ENCODE measurements around the gene ATN1. TPM values are rescaled to one million over a fixed set of nuclear protein-coding genes. Genes with fewer than 3 reads are reported as not detected.

The ATN1 gene
- total and polyA plus RNA-seq, 9 of the 15 experiments (the other 6 are each of a cell fraction or from before 2014, with no cell fraction given): 0.15 to 49.8 (median 2.7) TPM

DNA sequence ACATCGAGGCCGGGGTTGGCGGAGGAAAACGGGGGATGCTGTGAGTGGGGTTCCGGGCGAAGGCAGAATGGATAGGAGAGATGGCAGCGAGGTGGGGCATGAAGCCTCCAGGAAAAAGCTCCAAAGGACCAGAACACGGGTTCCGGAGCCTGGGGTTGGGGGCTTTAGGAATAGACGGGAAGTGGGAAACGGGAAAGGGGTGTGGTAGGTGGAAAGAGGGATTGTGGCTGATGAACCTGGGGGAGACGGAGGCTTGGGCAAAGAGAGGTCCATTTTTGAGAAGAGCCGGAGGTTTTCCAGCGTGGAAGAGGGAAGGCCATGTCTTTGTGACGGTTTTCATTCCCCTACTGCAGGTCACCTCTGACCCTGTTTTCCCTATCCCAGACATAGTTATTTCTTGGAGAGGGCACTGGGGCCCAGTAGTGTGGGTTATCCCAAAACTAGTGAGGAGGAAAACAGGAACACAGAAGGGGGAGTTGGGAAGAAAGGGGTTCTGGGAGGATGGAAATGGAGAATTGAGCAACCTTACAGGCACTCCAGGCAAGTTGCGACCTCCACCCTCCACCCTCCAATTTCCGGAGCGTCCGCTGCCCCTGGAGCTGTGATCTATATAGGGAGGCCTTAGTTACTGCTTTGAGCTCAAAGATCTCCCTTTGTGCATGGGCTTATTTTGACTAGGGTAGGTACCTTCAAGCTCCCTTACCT is 1.1 kb downstream of the ATN1 start:
- H4K20me1 ChIP-seq (replicated peaks; ENCODE audit: control insufficient read depth, insufficient read depth, low read length): no peaks in the 10 kb centered on the region
- no peaks in the 10 kb centered on the region for H3K27me3 ChIP-seq (ENCODE audit: control insufficient read depth in 2 of 2, insufficient read depth in 2 of 2, low read length in 2 of 2)
- WGBS (ENCODE audit: insufficient coverage, low coverage, missing lambda C conversion rate): 3% methylated on average over 18 of the region's 19 CpGs
- CTCF ChIA-PET (ENCODE audit: low intra/inter-chr PET ratio): interaction anchor here (0.6 kb wide), 1 partner anchor 27 kb away, joined by 7 read pairs; no protein-coding TSS in a partner anchor
- peaks cover 16% of the 10 kb centered on the region; the same call in 1 of the 3 replicates for H3K36me3 ChIP-seq (ENCODE audit: control insufficient read depth, insufficient read depth, low read length)
- peaks cover 55% of the 10 kb centered on the region for H3K79me2 ChIP-seq (ENCODE audit: control insufficient read depth, insufficient read depth, low read length)
- peak overlapping the region; percentile 76 for H3K4me3 ChIP-seq
- in situ Hi-C loops (cut with MboI): no loop called here
- POLR2A ChIA-PET: interaction anchor here (0.7 to 8.1 kb wide), 6 partner anchors 9 to 170 kb away, joined by 3 to 61 read pairs (median 4); partner anchors contain the start of genes C12orf57 and RNU7-1
- BruUV-seq (replicated peaks): TSS peak; percentile 58
- peak overlapping the region; percentile 84 to 93 for H3K9ac ChIP-seq (ENCODE audit: insufficient read depth in 1 of 2, low read depth in 2 of 2, low read length in 2 of 2)
- peak overlapping the region; percentile 63 for H3K27ac ChIP-seq (ENCODE audit: extremely low read depth, low read depth, low read length)
- no peak overlapping the region for H2AFZ ChIP-seq (ENCODE audit: low read depth, low read length)
- ATAC-seq (peak; percentile 5; the same call in 2 of the 3 replicates), FAIRE-seq (no peak), DNase-seq (ENCODE audit: extremely low read depth in 1 of 4, low spot score in 3 of 4) (no peak)
- H3K9me1 ChIP-seq (ENCODE audit: control insufficient read depth, insufficient read depth, low read length): peaks cover 4% of the 10 kb centered on the region
- H3K4me1 ChIP-seq (replicated peaks in 1 of 2; ENCODE audit: control insufficient read depth in 2 of 2, insufficient read depth in 2 of 2, low read length in 2 of 2): peaks cover 46 to 47% of the 10 kb centered on the region in 2 experiments; a peak in 4 of 5 replicates
- no peaks in the 10 kb centered on the region for H3K9me3 ChIP-seq (replicated peaks; ENCODE audit: control insufficient read depth, insufficient read depth, low read depth, low read length)
- peak overlapping the region; percentile 87 for H3K4me2 ChIP-seq (ENCODE audit: insufficient read depth, low read length)
- intact Hi-C loops (cut with micrococcal nuclease): loop anchor here (5.0 kb wide), 1 partner anchor 113 kb away; no protein-coding TSS in a partner anchor
- TF ChIP-seq, protein P1, sequence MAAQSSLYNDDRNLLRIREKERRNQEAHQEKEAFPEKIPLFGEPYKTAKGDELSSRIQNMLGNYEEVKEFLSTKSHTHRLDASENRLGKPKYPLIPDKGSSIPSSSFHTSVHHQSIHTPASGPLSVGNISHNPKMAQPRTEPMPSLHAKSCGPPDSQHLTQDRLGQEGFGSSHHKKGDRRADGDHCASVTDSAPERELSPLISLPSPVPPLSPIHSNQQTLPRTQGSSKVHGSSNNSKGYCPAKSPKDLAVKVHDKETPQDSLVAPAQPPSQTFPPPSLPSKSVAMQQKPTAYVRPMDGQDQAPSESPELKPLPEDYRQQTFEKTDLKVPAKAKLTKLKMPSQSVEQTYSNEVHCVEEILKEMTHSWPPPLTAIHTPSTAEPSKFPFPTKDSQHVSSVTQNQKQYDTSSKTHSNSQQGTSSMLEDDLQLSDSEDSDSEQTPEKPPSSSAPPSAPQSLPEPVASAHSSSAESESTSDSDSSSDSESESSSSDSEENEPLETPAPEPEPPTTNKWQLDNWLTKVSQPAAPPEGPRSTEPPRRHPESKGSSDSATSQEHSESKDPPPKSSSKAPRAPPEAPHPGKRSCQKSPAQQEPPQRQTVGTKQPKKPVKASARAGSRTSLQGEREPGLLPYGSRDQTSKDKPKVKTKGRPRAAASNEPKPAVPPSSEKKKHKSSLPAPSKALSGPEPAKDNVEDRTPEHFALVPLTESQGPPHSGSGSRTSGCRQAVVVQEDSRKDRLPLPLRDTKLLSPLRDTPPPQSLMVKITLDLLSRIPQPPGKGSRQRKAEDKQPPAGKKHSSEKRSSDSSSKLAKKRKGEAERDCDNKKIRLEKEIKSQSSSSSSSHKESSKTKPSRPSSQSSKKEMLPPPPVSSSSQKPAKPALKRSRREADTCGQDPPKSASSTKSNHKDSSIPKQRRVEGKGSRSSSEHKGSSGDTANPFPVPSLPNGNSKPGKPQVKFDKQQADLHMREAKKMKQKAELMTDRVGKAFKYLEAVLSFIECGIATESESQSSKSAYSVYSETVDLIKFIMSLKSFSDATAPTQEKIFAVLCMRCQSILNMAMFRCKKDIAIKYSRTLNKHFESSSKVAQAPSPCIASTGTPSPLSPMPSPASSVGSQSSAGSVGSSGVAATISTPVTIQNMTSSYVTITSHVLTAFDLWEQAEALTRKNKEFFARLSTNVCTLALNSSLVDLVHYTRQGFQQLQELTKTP (IDR thresholded peaks at IDR 0.05; ENCODE audit: low read depth in 1 of 2, partially characterized antibody in 2 of 2): no peak
- TF ChIP-seq XRCC4 (IDR thresholded peaks at IDR 0.05; ENCODE audit: extremely low read depth, insufficient read depth, insufficient read length): no peak
- TF ChIP-seq, protein P2, sequence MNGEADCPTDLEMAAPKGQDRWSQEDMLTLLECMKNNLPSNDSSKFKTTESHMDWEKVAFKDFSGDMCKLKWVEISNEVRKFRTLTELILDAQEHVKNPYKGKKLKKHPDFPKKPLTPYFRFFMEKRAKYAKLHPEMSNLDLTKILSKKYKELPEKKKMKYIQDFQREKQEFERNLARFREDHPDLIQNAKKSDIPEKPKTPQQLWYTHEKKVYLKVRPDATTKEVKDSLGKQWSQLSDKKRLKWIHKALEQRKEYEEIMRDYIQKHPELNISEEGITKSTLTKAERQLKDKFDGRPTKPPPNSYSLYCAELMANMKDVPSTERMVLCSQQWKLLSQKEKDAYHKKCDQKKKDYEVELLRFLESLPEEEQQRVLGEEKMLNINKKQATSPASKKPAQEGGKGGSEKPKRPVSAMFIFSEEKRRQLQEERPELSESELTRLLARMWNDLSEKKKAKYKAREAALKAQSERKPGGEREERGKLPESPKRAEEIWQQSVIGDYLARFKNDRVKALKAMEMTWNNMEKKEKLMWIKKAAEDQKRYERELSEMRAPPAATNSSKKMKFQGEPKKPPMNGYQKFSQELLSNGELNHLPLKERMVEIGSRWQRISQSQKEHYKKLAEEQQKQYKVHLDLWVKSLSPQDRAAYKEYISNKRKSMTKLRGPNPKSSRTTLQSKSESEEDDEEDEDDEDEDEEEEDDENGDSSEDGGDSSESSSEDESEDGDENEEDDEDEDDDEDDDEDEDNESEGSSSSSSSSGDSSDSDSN (IDR thresholded peaks at IDR 0.05; ENCODE audit: borderline replicate concordance in 1 of 2, low read depth in 2 of 2, low read length in 2 of 2): 0 out of 4 replicates have a peak, but pooled peaks of 1 of the 2 experiments have one; percentile 29
- TF ChIP-seq, protein P3, sequence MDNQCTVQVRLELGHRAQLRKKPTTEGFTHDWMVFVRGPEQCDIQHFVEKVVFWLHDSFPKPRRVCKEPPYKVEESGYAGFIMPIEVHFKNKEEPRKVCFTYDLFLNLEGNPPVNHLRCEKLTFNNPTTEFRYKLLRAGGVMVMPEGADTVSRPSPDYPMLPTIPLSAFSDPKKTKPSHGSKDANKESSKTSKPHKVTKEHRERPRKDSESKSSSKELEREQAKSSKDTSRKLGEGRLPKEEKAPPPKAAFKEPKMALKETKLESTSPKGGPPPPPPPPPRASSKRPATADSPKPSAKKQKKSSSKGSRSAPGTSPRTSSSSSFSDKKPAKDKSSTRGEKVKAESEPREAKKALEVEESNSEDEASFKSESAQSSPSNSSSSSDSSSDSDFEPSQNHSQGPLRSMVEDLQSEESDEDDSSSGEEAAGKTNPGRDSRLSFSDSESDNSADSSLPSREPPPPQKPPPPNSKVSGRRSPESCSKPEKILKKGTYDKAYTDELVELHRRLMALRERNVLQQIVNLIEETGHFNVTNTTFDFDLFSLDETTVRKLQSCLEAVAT (IDR thresholded peaks at IDR 0.05): 0 out of 4 replicates have a peak, but pooled peaks of 1 of the 2 experiments have one; percentile 7
- no peak for TF ChIP-seq NFYB (IDR thresholded peaks at IDR 0.05; ENCODE audit: extremely low read depth, insufficient read length)
- no peak for TF ChIP-seq LARP7 (IDR thresholded peaks at IDR 0.05)
- no peak for TF ChIP-seq PCBP2 (IDR thresholded peaks at IDR 0.05; ENCODE audit: low read depth, low read length, poor library complexity, severe bottlenecking)
- no peak for TF ChIP-seq HDAC1 (IDR thresholded peaks at IDR 0.05)
- TF ChIP-seq, protein P4, sequence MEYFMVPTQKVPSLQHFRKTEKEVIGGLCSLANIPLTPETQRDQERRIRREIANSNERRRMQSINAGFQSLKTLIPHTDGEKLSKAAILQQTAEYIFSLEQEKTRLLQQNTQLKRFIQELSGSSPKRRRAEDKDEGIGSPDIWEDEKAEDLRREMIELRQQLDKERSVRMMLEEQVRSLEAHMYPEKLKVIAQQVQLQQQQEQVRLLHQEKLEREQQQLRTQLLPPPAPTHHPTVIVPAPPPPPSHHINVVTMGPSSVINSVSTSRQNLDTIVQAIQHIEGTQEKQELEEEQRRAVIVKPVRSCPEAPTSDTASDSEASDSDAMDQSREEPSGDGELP (CRISPR knock-in tag; IDR thresholded peaks at IDR 0.05; ENCODE audit: borderline replicate concordance): 0 out of 2 replicates have a peak, but pooled peaks have one; percentile 1
- TF ChIP-seq SLC30A9 (CRISPR knock-in tag; IDR thresholded peaks at IDR 0.05): no peak
- no peak for TF ChIP-seq HNRNPL (IDR thresholded peaks at IDR 0.05; ENCODE audit: low read depth, low read length)

Data from K562 (cell line).